GM10266 (cell line): Measurements from ENCODE around the gene LTA.

Source experiments
- DNase-seq: peaks from one replicate; pipeline ENCODE4 v3.0.0; 2012; ENCODE audit errors: extremely low spot score
- CTCF ChIP-seq: IDR thresholded peaks from 2 replicates; pipeline ENCODE4 v1.5.1; 2012; ENCODE audit warnings: mild to moderate bottlenecking, low read depth; ENCODE audit not compliant: control insufficient read depth, insufficient read depth; ENCODE audit errors: missing control alignments

LTA gene

GRCh38 chr6:31530659-31531058 lies 41.4 kb upstream of the LTA start:
- DNase-seq: no peak
- TF ChIP-seq CTCF: no peak

- DNase-seq: no peak
- no peak for TF ChIP-seq CTCF
Observed at GRCh38 chr6:31531162-31531561, 40.9 kb upstream of the LTA start.

- TF ChIP-seq CTCF: no peak
- DNase-seq: no peak
Observed at GRCh38 chr6:31531771-31532643, 40.1 kb upstream of the LTA start.

- TF ChIP-seq CTCF: no peak
- no peak for DNase-seq
Observed at GRCh38 chr6:31532644-31533454, 39.2 kb upstream of the LTA start.

GRCh38 chr6:31533455-31533841 lies 38.6 kb upstream of the LTA start:
- DNase-seq: no peak
- no peak for TF ChIP-seq CTCF

- DNase-seq: no peak
- TF ChIP-seq CTCF: no peak
Observed at GRCh38 chr6:31534011-31534410, 38.1 kb upstream of the LTA start.

- TF ChIP-seq CTCF: no peak
- no peak for DNase-seq
Observed at GRCh38 chr6:31534521-31535040, 37.5 kb upstream of the LTA start.
